Prostate gland (tissue), 2 donors: ENCODE results near the gene CDK16.

Source experiments
- POLR2A ChIP-seq: fragments of 450-650 bp; IDR thresholded peaks from one replicate; pipeline ENCODE4 v1.6.1; 2016; ENCODE audit warnings: antibody characterized with exemption, mild to moderate bottlenecking
- POLR2AphosphoS5 ChIP-seq: sonication (generic); formaldehyde crosslinking; IDR thresholded peaks from one replicate; pipeline ENCODE4 v1.6.1; 2017; ENCODE audit warnings: antibody characterized with exemption
- TF ChIP-seq, protein P1 (sequence below), 4 experiments: fragments of 200-600 bp in 2 of 4; fragments of 450-650 bp in 2 of 4; sonication (generic) in 2 of 4; IDR thresholded peaks; 1 replicate in 3 of 4; 2 replicates in 1 of 4; pipeline ENCODE4 v1.5.1; 2016 to 2019; ENCODE audit warnings: antibody characterized with exemption in 4 of 4, mild to moderate bottlenecking in 2 of 4, moderate library complexity in 2 of 4

DNA sequence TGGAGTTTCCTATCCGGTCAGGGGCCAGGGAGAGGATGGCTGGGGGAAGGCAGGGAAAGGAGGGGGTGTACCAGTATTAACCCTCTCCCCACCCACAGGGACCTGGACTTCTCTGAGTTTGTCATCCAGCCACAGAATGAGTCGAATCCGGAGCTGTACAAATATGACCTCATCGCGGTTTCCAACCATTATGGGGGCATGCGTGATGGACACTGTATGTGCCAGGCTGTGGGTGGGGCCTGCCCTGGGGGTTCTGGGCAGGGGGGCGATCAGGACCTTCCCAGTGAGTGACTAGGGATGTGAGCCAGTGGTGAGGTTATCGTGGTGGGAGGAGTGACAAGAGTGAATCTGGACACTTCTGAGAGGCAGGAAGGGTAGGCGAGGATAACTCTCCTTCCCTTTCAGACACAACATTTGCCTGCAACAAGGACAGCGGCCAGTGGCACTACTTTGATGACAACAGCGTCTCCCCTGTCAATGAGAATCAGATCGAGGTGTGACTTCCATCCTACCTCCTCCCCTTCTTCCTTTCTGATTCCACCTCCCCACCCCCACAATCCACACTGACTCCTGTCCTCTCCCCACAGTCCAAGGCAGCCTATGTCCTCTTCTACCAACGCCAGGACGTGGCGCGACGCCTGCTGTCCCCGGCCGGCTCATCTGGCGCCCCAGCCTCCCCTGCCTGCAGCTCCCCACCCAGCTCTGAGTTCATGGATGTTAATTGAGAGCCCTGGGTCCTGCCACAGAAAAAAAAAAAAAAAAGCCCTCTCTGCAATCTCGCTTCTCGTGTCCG, 28.9 kb downstream of the CDK16 start:
- TF ChIP-seq, protein P1, sequence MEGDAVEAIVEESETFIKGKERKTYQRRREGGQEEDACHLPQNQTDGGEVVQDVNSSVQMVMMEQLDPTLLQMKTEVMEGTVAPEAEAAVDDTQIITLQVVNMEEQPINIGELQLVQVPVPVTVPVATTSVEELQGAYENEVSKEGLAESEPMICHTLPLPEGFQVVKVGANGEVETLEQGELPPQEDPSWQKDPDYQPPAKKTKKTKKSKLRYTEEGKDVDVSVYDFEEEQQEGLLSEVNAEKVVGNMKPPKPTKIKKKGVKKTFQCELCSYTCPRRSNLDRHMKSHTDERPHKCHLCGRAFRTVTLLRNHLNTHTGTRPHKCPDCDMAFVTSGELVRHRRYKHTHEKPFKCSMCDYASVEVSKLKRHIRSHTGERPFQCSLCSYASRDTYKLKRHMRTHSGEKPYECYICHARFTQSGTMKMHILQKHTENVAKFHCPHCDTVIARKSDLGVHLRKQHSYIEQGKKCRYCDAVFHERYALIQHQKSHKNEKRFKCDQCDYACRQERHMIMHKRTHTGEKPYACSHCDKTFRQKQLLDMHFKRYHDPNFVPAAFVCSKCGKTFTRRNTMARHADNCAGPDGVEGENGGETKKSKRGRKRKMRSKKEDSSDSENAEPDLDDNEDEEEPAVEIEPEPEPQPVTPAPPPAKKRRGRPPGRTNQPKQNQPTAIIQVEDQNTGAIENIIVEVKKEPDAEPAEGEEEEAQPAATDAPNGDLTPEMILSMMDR (IDR thresholded peaks at IDR 0.05), result no peak
- TF ChIP-seq POLR2A, result no peak
- no peak for TF ChIP-seq POLR2AphosphoS5
